GM12892 (cell line): ENCODE data around the gene PHF10.

Experiments
- POLR2A ChIP-seq: IDR thresholded peaks from 2 replicates; pipeline ENCODE4 v1.6.1; 2011; ENCODE audit warnings: low read depth, low read length, control low read depth
- POLR2AphosphoS5 ChIP-seq: IDR thresholded peaks from 2 replicates; pipeline ENCODE4 v1.6.1; 2011; ENCODE audit warnings: low read depth, low read length, control low read depth

- TF ChIP-seq POLR2AphosphoS5 (no peak), POLR2A (no peak)
Observed at GRCh38 chr6:169675011-169675410, 49.3 kb downstream of the PHF10 start.
